Measurements from ENCODE around the gene FSD1L.
A peak's percentile ranks its signal among the peaks of the same experiment; 100 is the strongest.

The FSD1L gene

GRCh38 chr9:105416840-105417239, 31.0 kb upstream of the FSD1L start:
- H3K9ac ChIP-seq (ENCODE audit: low read length in 5 of 5): no peak overlapping the region
- H3K36me3 ChIP-seq (ENCODE audit: control insufficient read depth in 5 of 5, insufficient read depth in 5 of 5, low read length in 5 of 5): no peaks in the 10 kb centered on the region
- H3K4me3 ChIP-seq (ENCODE audit: low read depth in 1 of 5, low read length in 5 of 5): no peak overlapping the region
- peaks cover 2 to 13% (median 9%) of the 10 kb centered on the region in 5 donors for H3K4me1 ChIP-seq (ENCODE audit: control insufficient read depth in 5 of 5, insufficient read depth in 5 of 5, low read length in 5 of 5)
- no peaks in the 10 kb centered on the region for H3K27me3 ChIP-seq (ENCODE audit: control insufficient read depth in 5 of 5, insufficient read depth in 4 of 5, low read length in 5 of 5)
- no peak overlapping the region for H3K27ac ChIP-seq (ENCODE audit: low read depth, low read length)
- peaks cover 0 to under 1% (median 0%) of the 10 kb centered on the region in 5 donors for H3K9me3 ChIP-seq (ENCODE audit: control insufficient read depth in 5 of 5, low read length in 5 of 5)

GRCh38 chr9:105418588-105419500, 29.0 kb upstream of the FSD1L start:
- H3K4me3 ChIP-seq (ENCODE audit: low read depth in 1 of 5, low read length in 5 of 5): no peak overlapping the region
- H3K4me1 ChIP-seq (ENCODE audit: control insufficient read depth in 5 of 5, insufficient read depth in 5 of 5, low read length in 5 of 5): peaks cover 2 to 9% (median 5%) of the 10 kb centered on the region in 5 donors
- no peaks in the 10 kb centered on the region for H3K27me3 ChIP-seq (ENCODE audit: control insufficient read depth in 5 of 5, insufficient read depth in 4 of 5, low read length in 5 of 5)
- H3K27ac ChIP-seq (ENCODE audit: low read depth, low read length): no peak overlapping the region
- no peaks in the 10 kb centered on the region for H3K9me3 ChIP-seq (ENCODE audit: control insufficient read depth in 5 of 5, low read length in 5 of 5)
- no peaks in the 10 kb centered on the region for H3K36me3 ChIP-seq (ENCODE audit: control insufficient read depth in 5 of 5, insufficient read depth in 5 of 5, low read length in 5 of 5)
- H3K9ac ChIP-seq (ENCODE audit: low read length in 5 of 5): peak overlapping the region in 1 of 5 donors; percentile 6

- H3K27me3 ChIP-seq (ENCODE audit: control insufficient read depth in 5 of 5, insufficient read depth in 4 of 5, low read length in 5 of 5): no peaks in the 10 kb centered on the region
- H3K4me1 ChIP-seq (ENCODE audit: control insufficient read depth in 5 of 5, insufficient read depth in 5 of 5, low read length in 5 of 5): peaks cover 2 to 9% (median 5%) of the 10 kb centered on the region in 5 donors
- H3K4me3 ChIP-seq (ENCODE audit: low read depth in 1 of 5, low read length in 5 of 5): no peak overlapping the region
- no peaks in the 10 kb centered on the region for H3K9me3 ChIP-seq (ENCODE audit: control insufficient read depth in 5 of 5, low read length in 5 of 5)
- no peak overlapping the region for H3K27ac ChIP-seq (ENCODE audit: low read depth, low read length)
- H3K36me3 ChIP-seq (ENCODE audit: control insufficient read depth in 5 of 5, insufficient read depth in 5 of 5, low read length in 5 of 5): no peaks in the 10 kb centered on the region
- H3K9ac ChIP-seq (ENCODE audit: low read length in 5 of 5): no peak overlapping the region
Observed at GRCh38 chr9:105419816-105420597, 27.8 kb upstream of the FSD1L start.

GRCh38 chr9:105421154-105421553, 26.7 kb upstream of the FSD1L start:
- no peak overlapping the region for H3K27ac ChIP-seq (ENCODE audit: low read depth, low read length)
- no peak overlapping the region for H3K9ac ChIP-seq (ENCODE audit: low read length in 5 of 5)
- peaks cover 0 to 6% (median 4%) of the 10 kb centered on the region in 5 donors for H3K4me1 ChIP-seq (ENCODE audit: control insufficient read depth in 5 of 5, insufficient read depth in 5 of 5, low read length in 5 of 5)

GRCh38 chr9:105421864-105422263, 26.0 kb upstream of the FSD1L start:
- Histone ChIP-seq H3K36me3 (ENCODE audit: control insufficient read depth in 5 of 5, insufficient read depth in 5 of 5, low read length in 5 of 5) (no peaks in the 10 kb centered on the region), H3K9ac (ENCODE audit: low read length in 5 of 5) (no peak overlapping the region), H3K4me3 (ENCODE audit: low read depth in 1 of 5, low read length in 5 of 5) (no peak overlapping the region), H3K27me3 (ENCODE audit: control insufficient read depth in 5 of 5, insufficient read depth in 4 of 5, low read length in 5 of 5) (no peaks in the 10 kb centered on the region), H3K9me3 (ENCODE audit: control insufficient read depth in 5 of 5, low read length in 5 of 5) (no peaks in the 10 kb centered on the region), H3K27ac (ENCODE audit: low read depth, low read length) (no peak overlapping the region), H3K4me1 (ENCODE audit: control insufficient read depth in 5 of 5, insufficient read depth in 5 of 5, low read length in 5 of 5) (peaks cover 0 to 6% (median 4%) of the 10 kb centered on the region in 5 donors)

More at GRCh38 chr9:105421154-105421553, 26.7 kb upstream of the FSD1L start:
- Histone ChIP-seq H3K27me3 (ENCODE audit: control insufficient read depth in 5 of 5, insufficient read depth in 4 of 5, low read length in 5 of 5) (no peaks in the 10 kb centered on the region), H3K36me3 (ENCODE audit: control insufficient read depth in 5 of 5, insufficient read depth in 5 of 5, low read length in 5 of 5) (no peaks in the 10 kb centered on the region), H3K9me3 (ENCODE audit: control insufficient read depth in 5 of 5, low read length in 5 of 5) (no peaks in the 10 kb centered on the region), H3K4me3 (ENCODE audit: low read depth in 1 of 5, low read length in 5 of 5) (no peak overlapping the region)

GRCh38 chr9:105425816-105426433, 21.9 kb upstream of the FSD1L start:
- Histone ChIP-seq H3K9ac (ENCODE audit: low read length in 5 of 5) (no peak overlapping the region), H3K27ac (ENCODE audit: low read depth, low read length) (no peak overlapping the region), H3K27me3 (ENCODE audit: control insufficient read depth in 5 of 5, insufficient read depth in 4 of 5, low read length in 5 of 5) (no peaks in the 10 kb centered on the region)

GRCh38 chr9:105426657-105427056, 21.2 kb upstream of the FSD1L start:
- Histone ChIP-seq H3K27me3 (ENCODE audit: control insufficient read depth in 5 of 5, insufficient read depth in 4 of 5, low read length in 5 of 5) (no peaks in the 10 kb centered on the region), H3K9ac (ENCODE audit: low read length in 5 of 5) (no peak overlapping the region), H3K9me3 (ENCODE audit: control insufficient read depth in 5 of 5, low read length in 5 of 5) (no peaks in the 10 kb centered on the region), H3K4me1 (ENCODE audit: control insufficient read depth in 5 of 5, insufficient read depth in 5 of 5, low read length in 5 of 5) (no peaks in the 10 kb centered on the region), H3K4me3 (ENCODE audit: low read depth in 1 of 5, low read length in 5 of 5) (no peak overlapping the region), H3K36me3 (ENCODE audit: control insufficient read depth in 5 of 5, insufficient read depth in 5 of 5, low read length in 5 of 5) (no peaks in the 10 kb centered on the region), H3K27ac (ENCODE audit: low read depth, low read length) (no peak overlapping the region)

More at GRCh38 chr9:105425816-105426433, 21.9 kb upstream of the FSD1L start:
- no peaks in the 10 kb centered on the region for H3K4me1 ChIP-seq (ENCODE audit: control insufficient read depth in 5 of 5, insufficient read depth in 5 of 5, low read length in 5 of 5)
- no peaks in the 10 kb centered on the region for H3K9me3 ChIP-seq (ENCODE audit: control insufficient read depth in 5 of 5, low read length in 5 of 5)
- H3K4me3 ChIP-seq (ENCODE audit: low read depth in 1 of 5, low read length in 5 of 5): no peak overlapping the region
- H3K36me3 ChIP-seq (ENCODE audit: control insufficient read depth in 5 of 5, insufficient read depth in 5 of 5, low read length in 5 of 5): no peaks in the 10 kb centered on the region

- H3K9ac ChIP-seq (ENCODE audit: low read length in 5 of 5): no peak overlapping the region
- H3K4me3 ChIP-seq (ENCODE audit: low read depth in 1 of 5, low read length in 5 of 5): no peak overlapping the region
- H3K27ac ChIP-seq (ENCODE audit: low read depth, low read length): no peak overlapping the region
- no peaks in the 10 kb centered on the region for H3K9me3 ChIP-seq (ENCODE audit: control insufficient read depth in 5 of 5, low read length in 5 of 5)
- H3K27me3 ChIP-seq (ENCODE audit: control insufficient read depth in 5 of 5, insufficient read depth in 4 of 5, low read length in 5 of 5): no peaks in the 10 kb centered on the region
- no peaks in the 10 kb centered on the region for H3K36me3 ChIP-seq (ENCODE audit: control insufficient read depth in 5 of 5, insufficient read depth in 5 of 5, low read length in 5 of 5)
- H3K4me1 ChIP-seq (ENCODE audit: control insufficient read depth in 5 of 5, insufficient read depth in 5 of 5, low read length in 5 of 5): no peaks in the 10 kb centered on the region
Observed at GRCh38 chr9:105431424-105432246, 16.2 kb upstream of the FSD1L start.

GRCh38 chr9:105432247-105432842, 15.5 kb upstream of the FSD1L start:
- no peaks in the 10 kb centered on the region for H3K36me3 ChIP-seq (ENCODE audit: control insufficient read depth in 5 of 5, insufficient read depth in 5 of 5, low read length in 5 of 5)
- no peak overlapping the region for H3K4me3 ChIP-seq (ENCODE audit: low read depth in 1 of 5, low read length in 5 of 5)
- H3K27me3 ChIP-seq (ENCODE audit: control insufficient read depth in 5 of 5, insufficient read depth in 4 of 5, low read length in 5 of 5): no peaks in the 10 kb centered on the region
- no peaks in the 10 kb centered on the region for H3K4me1 ChIP-seq (ENCODE audit: control insufficient read depth in 5 of 5, insufficient read depth in 5 of 5, low read length in 5 of 5)
- H3K9me3 ChIP-seq (ENCODE audit: control insufficient read depth in 5 of 5, low read length in 5 of 5): no peaks in the 10 kb centered on the region
- no peak overlapping the region for H3K9ac ChIP-seq (ENCODE audit: low read length in 5 of 5)
- no peak overlapping the region for H3K27ac ChIP-seq (ENCODE audit: low read depth, low read length)

All from subcutaneous abdominal adipose tissue (tissue), 5 donors.